Spleen (tissue), 7 donors: ENCODE measurements around the gene NGFR.

ENCODE experiments used
- POLR2A ChIP-seq, 3 donors: fragments of 450-650 bp; IDR thresholded peaks; one replicate each; pipeline ENCODE4 v1.5.1; 2017; ENCODE audit warnings: antibody characterized with exemption in 3 of 3, mild to moderate bottlenecking in 1 of 3
- TF ChIP-seq, protein P1 (sequence below), 11 experiments: fragments of 200-600 bp in 7 of 11; fragments of 450-650 bp in 4 of 11; sonication (generic) in 4 of 11; IDR thresholded peaks in 8 of 11; conservative IDR thresholded peaks in 3 of 11; 1 replicate in 7 of 11; 2 replicates in 4 of 11; pipeline versions ENCODE4 v1.4.0 to v1.8.0; 2016 to 2021; ENCODE audit warnings: antibody characterized with exemption in 11 of 11, inconsistent platforms in 4 of 11, mild to moderate bottlenecking in 1 of 11
- donor health status: DM: no; HTN: no; CAD: no; lungs with moderate emphysema.
- donor health status: DM: no; HTN: no; CAD: no.
- donor health status: DM: no; HTN: no; CAD: no.

DNA sequence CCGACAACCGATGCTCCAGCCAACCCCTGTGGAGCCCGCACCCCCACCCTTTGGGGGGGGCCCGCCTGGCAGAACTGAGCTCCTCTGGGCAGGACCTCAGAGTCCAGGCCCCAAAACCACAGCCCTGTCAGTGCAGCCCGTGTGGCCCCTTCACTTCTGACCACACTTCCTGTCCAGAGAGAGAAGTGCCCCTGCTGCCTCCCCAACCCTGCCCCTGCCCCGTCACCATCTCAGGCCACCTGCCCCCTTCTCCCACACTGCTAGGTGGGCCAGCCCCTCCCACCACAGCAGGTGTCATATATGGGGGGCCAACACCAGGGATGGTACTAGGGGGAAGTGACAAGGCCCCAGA lies 17.9 kb downstream of the NGFR start:
- TF ChIP-seq, protein P1, sequence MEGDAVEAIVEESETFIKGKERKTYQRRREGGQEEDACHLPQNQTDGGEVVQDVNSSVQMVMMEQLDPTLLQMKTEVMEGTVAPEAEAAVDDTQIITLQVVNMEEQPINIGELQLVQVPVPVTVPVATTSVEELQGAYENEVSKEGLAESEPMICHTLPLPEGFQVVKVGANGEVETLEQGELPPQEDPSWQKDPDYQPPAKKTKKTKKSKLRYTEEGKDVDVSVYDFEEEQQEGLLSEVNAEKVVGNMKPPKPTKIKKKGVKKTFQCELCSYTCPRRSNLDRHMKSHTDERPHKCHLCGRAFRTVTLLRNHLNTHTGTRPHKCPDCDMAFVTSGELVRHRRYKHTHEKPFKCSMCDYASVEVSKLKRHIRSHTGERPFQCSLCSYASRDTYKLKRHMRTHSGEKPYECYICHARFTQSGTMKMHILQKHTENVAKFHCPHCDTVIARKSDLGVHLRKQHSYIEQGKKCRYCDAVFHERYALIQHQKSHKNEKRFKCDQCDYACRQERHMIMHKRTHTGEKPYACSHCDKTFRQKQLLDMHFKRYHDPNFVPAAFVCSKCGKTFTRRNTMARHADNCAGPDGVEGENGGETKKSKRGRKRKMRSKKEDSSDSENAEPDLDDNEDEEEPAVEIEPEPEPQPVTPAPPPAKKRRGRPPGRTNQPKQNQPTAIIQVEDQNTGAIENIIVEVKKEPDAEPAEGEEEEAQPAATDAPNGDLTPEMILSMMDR (IDR thresholded peaks at IDR 0.05 in 8 of 11, conservative IDR thresholded peaks at IDR 0.05 in 3 of 11) = no peak
- TF ChIP-seq POLR2A (IDR thresholded peaks at IDR 0.05) = no peak
